ENCODE measurements around the gene PHC2.
A peak's percentile ranks its signal among the peaks of the same experiment; 100 is the strongest.

The PHC2 gene

GRCh38 chr1:33370827-33371226 is 60.1 kb downstream of the PHC2 start:
- DNase-seq (ENCODE audit: low read depth in 4 of 4, low spot score in 1 of 4), result no peak

DNA sequence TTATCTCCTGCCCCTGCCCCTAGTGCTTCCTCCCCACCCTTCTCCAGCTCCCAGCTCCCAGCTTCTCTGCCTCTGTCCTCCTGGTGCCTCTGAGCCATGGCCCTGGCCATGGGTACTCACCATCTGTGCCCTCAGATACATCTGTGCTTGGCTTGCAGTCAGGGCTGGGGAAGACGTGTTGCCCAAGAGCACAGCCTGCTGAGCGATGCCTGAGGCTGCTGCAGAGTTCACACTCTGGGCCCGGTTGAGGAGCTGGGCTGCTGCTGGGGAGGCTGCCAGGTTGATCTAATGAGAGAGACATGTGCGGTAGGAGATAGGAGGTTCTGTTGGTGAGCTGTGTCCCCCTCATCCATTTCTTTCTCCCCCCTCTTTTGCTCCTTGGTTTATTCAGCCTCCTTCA is 60.6 kb downstream of the PHC2 start:
- DNase-seq (ENCODE audit: low read depth in 4 of 4, low spot score in 1 of 4), result no peak

DNA sequence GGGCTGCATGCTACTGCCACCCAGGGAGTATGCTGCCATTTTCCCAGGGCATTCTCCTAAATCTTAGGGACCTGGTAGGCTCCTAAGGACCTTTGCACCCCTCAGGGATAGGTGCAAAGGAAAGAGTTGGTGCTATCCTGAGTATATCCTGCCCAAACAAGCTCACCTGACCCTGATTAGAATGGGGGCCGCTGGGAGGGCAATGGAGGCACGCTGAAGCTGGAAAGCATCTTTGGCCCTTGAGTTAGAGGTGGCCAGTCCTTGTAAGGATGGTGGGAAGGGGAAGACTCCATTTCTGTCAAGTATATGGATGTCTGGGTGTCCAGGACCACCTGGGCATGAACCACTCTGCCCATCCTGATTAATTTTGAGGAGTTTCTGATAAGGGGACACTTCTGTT is 61.1 kb downstream of the PHC2 start:
- no peak for DNase-seq (ENCODE audit: low read depth in 4 of 4, low spot score in 1 of 4)

GRCh38 chr1:33369081-33369480 is 61.8 kb downstream of the PHC2 start:
- no peak for DNase-seq (ENCODE audit: low read depth in 4 of 4, low spot score in 1 of 4)

- no peak for DNase-seq (ENCODE audit: low read depth in 4 of 4, low spot score in 1 of 4)
Observed at GRCh38 chr1:33368431-33368830, 62.5 kb downstream of the PHC2 start.

GRCh38 chr1:33367485-33368405 is 63.1 kb downstream of the PHC2 start:
- DNase-seq (ENCODE audit: low read depth in 4 of 4, low spot score in 1 of 4), result peak; percentile 69 to 90 (median 82)

DNA sequence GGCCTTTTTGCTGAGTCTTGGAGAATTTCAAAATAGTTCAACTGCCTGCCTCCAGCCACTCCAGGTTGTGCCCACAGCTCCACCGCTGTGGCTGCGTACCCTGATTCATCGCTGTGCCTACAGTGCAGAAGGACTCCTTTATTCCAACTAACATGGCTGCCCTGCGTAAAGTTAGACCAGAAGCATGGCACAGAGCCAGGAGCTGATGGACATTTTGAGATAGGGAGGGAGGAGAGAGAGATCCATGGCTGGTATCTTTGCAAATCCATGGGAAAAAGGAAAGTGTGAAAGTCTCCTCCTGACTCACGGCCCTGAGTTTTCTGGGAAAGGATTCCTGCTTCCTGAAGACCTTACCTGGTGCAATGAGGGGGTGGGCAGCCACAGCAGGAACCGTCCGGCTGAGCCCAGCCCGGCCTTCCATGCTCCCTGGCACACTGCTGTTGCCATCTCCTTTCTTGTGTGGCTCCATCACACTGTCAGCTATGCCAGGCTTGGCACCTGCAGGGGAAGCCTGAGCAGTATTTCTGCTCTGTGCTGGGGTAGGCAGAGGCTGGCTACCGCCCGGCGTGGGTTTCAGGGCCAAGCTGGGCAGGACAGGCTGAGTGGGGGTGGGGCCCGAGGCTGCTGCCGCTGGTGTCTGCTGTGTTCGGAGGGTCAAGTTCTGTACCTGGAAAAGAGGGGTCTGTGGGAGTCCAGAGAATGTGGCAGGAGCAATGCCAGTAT is 64.0 kb downstream of the PHC2 start:
- DNase-seq (ENCODE audit: low read depth in 4 of 4, low spot score in 1 of 4), result no peak

DNA sequence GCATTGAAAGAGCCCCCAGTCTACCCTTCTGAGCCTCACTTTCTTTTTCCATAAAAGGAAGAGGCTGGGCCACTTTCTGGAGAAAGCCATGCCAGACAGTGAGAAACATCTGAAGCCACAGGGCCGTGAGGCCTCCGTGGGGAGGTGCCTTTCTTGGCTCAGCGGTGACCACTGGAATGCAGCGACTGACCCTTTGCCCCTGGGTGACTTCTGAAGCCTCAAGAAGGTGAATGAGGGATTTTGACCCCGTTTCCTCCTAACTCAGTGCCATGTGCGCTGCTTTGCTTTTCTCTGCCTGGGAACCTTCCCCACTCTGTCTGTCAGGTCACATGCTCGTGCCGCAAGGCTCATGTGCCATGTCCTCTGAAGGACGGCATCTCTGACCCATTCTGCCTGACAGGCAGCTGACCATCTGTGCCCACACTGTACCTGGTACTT is 65.3 kb downstream of the PHC2 start:
- DNase-seq (ENCODE audit: low read depth in 4 of 4, low spot score in 1 of 4), result no peak

DNA sequence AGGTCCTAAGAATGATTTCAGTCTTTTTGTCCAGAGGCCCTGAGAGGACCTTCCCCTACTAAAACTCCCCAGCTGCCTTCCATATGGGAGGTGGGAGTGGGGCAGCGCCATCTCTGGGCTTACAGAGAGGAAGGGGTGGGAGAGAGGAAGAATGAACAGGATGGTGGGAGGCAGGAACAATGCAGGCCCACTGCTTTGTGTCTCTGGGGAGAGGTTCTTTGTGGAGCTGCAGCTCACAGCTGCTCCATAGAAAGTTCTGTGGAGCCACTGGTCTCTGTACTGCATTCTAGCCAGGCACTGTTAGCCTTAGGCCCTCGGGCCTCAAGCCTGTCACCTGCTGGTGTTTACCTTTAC is 66.4 kb downstream of the PHC2 start:
- DNase-seq (ENCODE audit: low read depth in 4 of 4, low spot score in 1 of 4), result no peak

GRCh38 chr1:33363470-33363861 is 67.4 kb downstream of the PHC2 start:
- DNase-seq (ENCODE audit: low read depth in 4 of 4, low spot score in 1 of 4), result no peak

DNA sequence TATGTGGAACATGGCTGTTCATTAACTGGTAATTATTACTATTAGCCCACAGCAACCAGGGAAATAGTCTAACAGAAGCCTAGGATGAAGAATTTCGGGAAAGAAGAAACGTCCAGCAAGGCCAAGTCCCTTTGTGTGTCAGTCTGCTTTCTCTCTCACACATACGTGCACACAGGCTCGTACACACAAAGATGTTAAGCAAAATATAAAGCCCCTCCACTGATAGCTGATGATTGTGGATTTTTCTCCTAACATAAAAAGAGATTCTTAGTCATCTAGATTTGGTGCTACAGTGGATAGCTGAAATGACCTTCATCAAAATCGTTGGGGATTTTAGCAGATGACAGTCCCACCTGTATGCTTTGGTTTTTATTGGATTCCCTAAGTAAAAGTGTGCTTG is 67.9 kb downstream of the PHC2 start:
- DNase-seq (ENCODE audit: low read depth in 4 of 4, low spot score in 1 of 4), result no peak

DNA sequence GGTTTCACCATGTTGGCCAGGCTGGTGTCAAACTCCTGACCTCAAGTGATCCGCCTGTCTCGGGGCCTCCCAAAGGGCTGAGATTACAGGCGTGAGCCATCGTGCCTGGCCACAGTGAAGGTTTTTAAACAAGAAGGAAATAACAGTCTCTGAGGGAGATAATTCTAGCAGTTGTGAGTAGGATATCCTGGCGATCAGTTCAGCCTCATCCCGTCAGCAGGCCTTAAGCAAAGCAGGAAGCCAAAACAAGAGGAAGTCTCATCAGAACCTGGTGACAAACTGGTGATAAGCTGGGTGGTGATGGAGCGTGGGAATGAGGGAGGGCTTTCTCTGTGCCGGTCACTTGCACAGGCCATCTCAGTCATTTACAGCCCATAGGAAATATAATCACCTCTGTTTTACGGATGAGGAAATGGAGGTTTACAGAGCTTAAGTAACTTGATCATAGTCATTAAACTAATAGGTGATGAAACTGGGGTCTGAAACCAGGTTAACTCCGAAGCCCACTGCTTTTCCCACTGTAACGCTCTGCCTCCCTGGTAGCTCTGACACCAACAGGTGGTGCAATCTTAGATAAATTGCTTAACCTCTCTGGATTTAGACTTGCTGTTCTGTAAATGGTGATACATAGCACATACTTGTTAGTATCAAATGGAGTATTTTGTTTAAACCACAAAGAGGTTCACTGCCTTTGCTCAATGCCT is 69.2 kb downstream of the PHC2 start:
- no peak for DNase-seq (ENCODE audit: low read depth in 4 of 4, low spot score in 1 of 4)

DNA sequence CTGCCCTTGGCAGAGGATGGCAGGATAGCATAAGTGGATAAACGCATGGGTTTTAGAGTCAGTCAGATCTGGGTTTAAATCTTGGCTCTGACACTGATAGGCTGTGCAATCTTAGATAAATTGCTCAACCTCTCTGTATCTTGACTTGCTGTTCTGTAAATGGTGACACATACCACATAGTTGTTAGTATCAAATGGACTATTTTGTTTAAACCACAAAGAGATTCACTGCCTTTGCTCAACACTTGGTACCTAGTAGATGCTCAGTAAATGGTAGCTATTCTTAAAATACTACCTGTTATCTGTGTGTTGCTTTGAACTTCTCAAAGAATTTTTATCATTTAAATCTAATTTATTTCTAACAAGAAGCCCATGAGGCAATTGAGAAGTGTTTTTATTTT is 70.5 kb downstream of the PHC2 start:
- DNase-seq (ENCODE audit: low read depth in 4 of 4, low spot score in 1 of 4), result no peak

DNA sequence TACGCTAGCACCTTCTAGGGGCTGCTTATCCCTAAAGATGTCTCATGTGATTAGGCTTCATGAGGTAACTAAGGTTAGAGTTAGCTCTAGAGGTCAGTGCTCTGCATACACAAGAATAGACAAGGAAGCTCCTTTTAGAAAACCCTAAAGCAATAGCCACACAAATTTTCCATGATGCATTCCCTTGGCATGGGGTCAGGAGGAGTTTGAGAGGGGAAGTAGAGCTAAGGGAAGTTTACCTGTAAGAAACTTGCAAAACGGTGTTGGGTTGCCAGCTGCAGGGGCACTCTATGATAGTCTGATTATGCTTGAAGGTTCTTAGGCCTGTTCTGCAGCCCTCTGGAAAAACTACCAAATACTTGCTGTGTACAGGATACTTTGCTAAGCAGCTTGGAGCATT is 71.0 kb downstream of the PHC2 start:
- DNase-seq (ENCODE audit: low read depth in 4 of 4, low spot score in 1 of 4), result no peak

GRCh38 chr1:33358795-33359503 is 71.9 kb downstream of the PHC2 start:
- no peak for DNase-seq (ENCODE audit: low read depth in 4 of 4, low spot score in 1 of 4)

DNA sequence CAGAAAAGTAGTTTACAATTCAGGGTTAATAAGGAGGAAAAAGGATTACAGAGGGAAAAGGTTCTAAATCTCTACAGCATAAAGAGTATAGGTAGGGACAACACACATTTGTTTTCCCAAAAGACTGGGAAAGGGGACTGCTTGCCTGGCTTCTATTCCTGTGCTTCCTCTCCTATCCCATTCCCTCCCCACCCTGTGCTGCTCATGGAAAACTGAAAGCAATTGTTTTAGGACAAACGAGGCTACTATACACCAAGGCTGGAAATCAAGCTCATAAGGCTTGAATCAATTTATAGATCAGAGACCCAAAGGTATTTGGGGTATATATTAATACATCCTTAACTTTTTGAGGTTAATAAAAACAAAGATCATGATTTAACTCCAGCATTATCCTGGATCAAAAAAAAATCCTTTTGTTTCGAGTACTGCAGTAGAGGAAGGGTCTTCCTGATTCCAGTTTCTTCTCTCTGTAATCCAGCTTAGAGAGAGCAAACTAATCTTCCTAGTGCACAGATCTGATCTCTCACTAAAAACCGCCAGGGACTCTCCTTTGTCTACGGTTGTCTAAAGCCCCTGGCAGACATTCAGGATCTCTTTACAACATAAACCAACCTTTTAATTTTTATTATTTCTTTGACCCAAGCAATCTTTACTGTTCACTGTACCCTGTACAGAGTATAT is 72.6 kb downstream of the PHC2 start:
- DNase-seq (ENCODE audit: low read depth in 4 of 4, low spot score in 1 of 4), result no peak

DNA sequence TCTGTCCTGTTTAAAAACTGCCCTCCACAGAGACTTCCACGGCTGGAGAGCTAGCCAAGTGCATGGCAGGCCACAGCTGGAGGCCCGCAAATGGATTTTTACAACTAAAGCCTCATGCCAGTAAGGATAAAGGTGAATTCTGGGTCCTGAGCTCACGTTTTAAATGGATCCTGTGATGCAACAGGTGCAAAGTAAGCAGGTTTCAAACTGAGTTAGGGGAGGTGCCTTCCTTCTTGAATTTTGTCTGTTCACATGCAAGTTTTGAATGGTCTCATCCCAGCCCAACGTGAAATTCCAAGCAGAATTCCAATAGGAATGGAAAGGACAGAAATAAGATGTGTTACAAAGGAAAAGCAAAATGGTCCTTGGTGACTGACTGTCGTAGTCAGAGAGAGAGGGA is 73.8 kb downstream of the PHC2 start:
- no peak for DNase-seq (ENCODE audit: low read depth in 4 of 4, low spot score in 1 of 4)

DNA sequence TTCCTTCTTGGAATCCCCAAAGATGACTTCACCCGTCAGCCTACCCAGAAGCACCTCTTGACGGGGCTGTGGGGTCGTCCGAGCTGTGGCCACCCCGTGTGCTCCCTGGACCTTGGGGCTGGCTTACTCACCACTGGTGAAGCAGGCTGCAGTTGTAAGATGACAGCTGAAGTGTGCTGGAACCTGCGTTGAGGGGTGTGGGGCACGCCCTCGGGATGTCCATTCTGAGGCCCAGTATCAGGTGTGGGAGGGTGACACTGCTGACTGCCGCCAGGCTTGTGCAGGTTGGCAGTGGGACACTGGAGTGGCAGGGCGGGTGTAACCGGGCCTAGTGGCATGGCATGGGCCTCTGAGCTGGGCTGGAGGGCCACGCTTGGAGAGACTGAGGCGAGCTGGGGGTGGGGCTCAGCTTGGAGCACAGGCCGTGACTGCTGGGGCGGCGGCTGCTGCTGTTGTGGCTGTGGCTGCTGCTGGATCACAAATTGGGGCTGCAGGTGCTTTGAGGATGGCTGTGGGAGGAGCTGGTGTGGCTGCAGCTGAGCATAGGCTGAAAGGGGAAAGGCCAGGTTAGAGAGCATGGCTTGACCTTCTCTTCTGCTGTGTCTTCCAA is 76.1 kb downstream of the PHC2 start:
- DNase-seq (ENCODE audit: low read depth in 4 of 4, low spot score in 1 of 4), result no peak

DNA sequence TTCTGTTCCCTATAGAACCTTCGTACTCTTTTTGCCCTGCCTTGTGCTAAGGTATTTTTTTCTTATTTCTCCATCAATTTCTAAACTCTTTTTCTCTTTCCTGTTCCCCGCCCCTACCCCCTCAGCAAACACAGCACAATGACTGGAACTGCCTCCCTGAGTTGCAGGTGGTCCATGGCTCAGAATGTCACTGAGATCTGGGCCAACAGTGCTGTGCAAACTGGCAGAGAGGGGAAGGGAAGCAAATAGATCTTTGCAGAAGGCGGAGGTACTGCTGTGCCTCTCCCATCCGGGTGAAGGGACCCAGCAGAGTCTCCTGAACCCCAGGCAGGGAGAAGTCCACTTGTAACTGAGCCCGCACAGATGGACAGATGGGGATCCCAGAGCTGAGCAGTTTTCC is 77.4 kb downstream of the PHC2 start:
- no peak for DNase-seq (ENCODE audit: low read depth in 4 of 4, low spot score in 1 of 4)

GRCh38 chr1:33351281-33351660 is 79.6 kb downstream of the PHC2 start:
- DNase-seq (ENCODE audit: low read depth in 4 of 4, low spot score in 1 of 4), result no peak

Data from stimulated activated CD4-positive, alpha-beta T cell treated with anti-CD3 and anti-CD28 coated beads, Interleukin-1b, Interleukin-23, amount 100 ng/mL, for 24 hours (primary cell).